ENCODE measurements around the gene KCNJ3.
"Not testable (repeated sequence)": the region's sequence is repeated elsewhere in the genome, so short reads cannot be mapped to it uniquely, and the experiment has no call there.

The KCNJ3 gene

DNA sequence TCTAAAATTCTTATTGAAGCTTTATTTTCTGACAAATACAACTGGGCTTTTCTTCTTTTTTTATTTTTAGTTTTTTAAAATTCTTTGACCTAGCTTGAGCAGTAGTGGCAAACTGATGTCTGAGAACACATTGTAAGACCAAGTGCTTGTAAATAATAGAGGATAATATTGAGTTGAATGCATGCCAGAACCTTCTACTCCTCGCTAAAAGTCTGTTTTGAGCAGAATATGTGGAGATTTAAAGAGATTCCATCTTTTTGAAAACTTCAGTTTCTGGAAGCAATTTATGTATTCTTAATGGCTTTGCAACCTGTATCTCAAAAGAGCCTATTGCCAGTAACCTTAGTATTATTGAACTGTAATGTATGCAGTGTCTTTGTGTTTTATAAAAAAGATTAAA is 148.3 kb downstream of the KCNJ3 start:
- H3K4me3 ChIP-seq (ENCODE audit: control insufficient read depth, low read depth, low read length): no peak overlapping the region
- no peak for DNase-seq (ENCODE audit: low read depth)
- TF ChIP-seq CTCF (conservative IDR thresholded peaks at IDR 0.05; ENCODE audit: control insufficient read depth, insufficient read depth, low read depth, low read length): no peak

DNA sequence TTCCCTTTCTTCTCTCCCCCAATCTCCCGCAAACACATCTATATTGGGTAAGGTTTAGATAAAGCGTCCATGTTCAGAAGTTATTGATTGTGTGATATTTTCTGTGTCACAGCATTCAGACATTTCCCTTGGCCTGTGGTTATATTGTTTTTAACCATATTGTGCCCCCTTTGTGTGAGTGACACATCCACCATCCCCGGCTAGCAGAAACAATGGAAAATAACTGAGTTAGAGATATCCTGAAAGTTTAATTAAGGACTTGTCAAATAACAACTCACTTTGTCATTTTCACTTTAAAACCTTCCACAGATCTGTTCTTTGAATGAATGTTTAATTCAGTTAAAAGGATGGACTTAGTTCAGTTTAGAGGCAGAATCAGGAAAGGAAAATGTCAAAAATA is 151.0 kb downstream of the KCNJ3 start:
- no peak for TF ChIP-seq CTCF (conservative IDR thresholded peaks at IDR 0.05; ENCODE audit: control insufficient read depth, insufficient read depth, low read depth, low read length)
- no peak for DNase-seq (ENCODE audit: low read depth)
- no peak overlapping the region for H3K4me3 ChIP-seq (ENCODE audit: control insufficient read depth, low read depth, low read length)

- DNase-seq (ENCODE audit: low read depth): no peak
- no peak for TF ChIP-seq CTCF (conservative IDR thresholded peaks at IDR 0.05; ENCODE audit: control insufficient read depth, insufficient read depth, low read depth, low read length)
- H3K4me3 ChIP-seq (ENCODE audit: control insufficient read depth, low read depth, low read length): no peak overlapping the region
Observed at GRCh38 chr2:154850532-154850931, 152.0 kb downstream of the KCNJ3 start.

DNA sequence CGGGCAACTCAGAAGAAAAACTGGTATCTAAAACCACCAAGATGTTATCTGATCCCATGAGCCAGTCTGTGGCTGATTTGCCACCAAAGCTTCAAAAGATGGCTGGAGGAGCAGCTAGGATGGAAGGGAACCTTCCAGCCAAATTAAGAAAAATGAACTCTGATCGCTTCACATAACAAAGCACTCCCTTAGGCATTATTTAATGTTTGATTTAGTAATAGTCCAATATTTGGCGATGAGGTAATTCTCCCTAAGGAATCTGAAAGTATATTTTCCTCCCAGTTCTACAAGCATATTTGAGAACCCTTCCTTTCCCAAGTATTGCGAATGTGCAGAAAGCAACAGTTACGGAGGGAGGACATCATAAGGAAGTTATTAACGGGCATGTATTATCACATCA is 156.6 kb downstream of the KCNJ3 start:
- TF ChIP-seq CTCF (conservative IDR thresholded peaks at IDR 0.05; ENCODE audit: control insufficient read depth, insufficient read depth, low read depth, low read length): no peak
- no peak overlapping the region for H3K4me3 ChIP-seq (ENCODE audit: control insufficient read depth, low read depth, low read length)
- no peak for DNase-seq (ENCODE audit: low read depth)

GRCh38 chr2:154867151-154867550 is 168.7 kb downstream of the KCNJ3 start:
- not testable (repeated sequence) for H3K4me3 ChIP-seq (ENCODE audit: control insufficient read depth, low read depth, low read length); DNase-seq (ENCODE audit: low read depth)

DNA sequence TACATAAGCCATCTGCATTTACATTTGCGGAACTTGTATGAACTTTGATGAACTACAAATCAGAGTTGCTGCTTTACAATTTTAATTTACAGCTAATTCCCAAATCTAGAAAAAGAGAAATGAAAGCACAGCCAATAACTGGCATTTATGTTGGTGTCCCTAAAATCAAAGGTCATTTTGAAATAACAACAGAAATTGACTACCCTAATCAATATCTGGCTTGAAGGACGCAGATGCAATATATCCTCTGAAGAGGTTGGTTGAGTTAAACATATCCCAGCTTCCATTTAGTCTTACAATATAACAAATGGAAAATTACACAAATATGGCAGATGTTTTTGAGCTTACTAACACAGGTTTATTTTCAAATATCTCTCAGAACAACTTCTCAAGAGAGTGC is 177.5 kb downstream of the KCNJ3 start:
- no peak for TF ChIP-seq CTCF (conservative IDR thresholded peaks at IDR 0.05; ENCODE audit: control insufficient read depth, insufficient read depth, low read depth, low read length)
- DNase-seq (ENCODE audit: low read depth): no peak
- H3K4me3 ChIP-seq (ENCODE audit: control insufficient read depth, low read depth, low read length): no peak overlapping the region

DNA sequence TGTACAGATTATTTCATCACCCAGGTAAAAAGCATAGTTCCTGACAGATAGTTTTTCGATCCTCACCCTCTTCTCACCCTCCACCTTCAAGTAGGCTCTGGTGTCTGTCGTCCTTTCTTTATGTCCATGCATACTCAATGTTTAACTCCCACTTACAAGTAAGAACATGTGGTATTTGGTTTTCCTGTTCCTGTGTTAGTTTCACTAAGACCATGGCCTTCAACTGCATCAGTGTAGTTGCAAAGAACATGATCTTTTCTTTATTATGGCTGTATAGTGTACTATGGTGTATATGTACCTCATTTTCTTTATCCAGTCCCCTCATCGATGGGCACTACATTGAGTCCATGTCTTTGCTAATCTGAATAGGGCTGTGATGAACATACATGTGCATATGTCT is 184.2 kb downstream of the KCNJ3 start:
- TF ChIP-seq CTCF (conservative IDR thresholded peaks at IDR 0.05; ENCODE audit: control insufficient read depth, insufficient read depth, low read depth, low read length): no peak
- no peak for DNase-seq (ENCODE audit: low read depth)
- no peak overlapping the region for H3K4me3 ChIP-seq (ENCODE audit: control insufficient read depth, low read depth, low read length)

Measured in fibroblast of mammary gland (primary cell).